ENCODE data around the gene F13B. TPM values are rescaled to one million over a fixed set of nuclear protein-coding genes. Genes with fewer than 3 reads are reported as not detected.
"Not testable (repeated sequence)": the region's sequence is repeated elsewhere in the genome, so short reads cannot be mapped to it uniquely, and the experiment has no call there.

The F13B gene
- total RNA-seq, 1 donor from 2014 or later: not detected

DNA sequence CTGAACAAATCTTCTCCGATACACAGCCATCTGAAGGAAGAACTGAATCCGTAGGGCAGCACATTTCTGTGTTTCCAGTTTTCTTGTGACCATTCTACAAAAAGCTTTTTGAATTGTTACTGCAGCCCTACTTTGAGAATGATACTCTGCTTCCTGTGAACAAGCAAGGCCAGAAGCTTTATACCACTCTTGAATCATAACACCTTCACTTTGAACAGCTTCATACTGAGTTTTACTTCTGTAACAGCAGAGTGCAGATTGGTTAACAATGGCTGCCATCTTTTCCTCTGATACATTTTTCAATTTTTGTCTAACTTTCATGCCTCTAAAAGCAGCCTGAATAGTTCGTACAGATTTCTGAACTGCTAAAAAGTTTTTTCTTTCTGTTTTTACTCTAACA lies 33.6 kb upstream of the F13B start:
- Mint-ChIP-seq H3K27me3 (no peaks in the 10 kb centered on the region), H3K36me3 (ENCODE audit: low read depth) (no peaks in the 10 kb centered on the region), H3K9me3 (no peaks in the 10 kb centered on the region), H3K27ac (no peak overlapping the region), H3K4me1 (no peaks in the 10 kb centered on the region), H3K4me3 (no peak overlapping the region)
- ChIA-PET CTCF (no interaction called here), POLR2A (no interaction called here)
- TF ChIP-seq, protein P1, sequence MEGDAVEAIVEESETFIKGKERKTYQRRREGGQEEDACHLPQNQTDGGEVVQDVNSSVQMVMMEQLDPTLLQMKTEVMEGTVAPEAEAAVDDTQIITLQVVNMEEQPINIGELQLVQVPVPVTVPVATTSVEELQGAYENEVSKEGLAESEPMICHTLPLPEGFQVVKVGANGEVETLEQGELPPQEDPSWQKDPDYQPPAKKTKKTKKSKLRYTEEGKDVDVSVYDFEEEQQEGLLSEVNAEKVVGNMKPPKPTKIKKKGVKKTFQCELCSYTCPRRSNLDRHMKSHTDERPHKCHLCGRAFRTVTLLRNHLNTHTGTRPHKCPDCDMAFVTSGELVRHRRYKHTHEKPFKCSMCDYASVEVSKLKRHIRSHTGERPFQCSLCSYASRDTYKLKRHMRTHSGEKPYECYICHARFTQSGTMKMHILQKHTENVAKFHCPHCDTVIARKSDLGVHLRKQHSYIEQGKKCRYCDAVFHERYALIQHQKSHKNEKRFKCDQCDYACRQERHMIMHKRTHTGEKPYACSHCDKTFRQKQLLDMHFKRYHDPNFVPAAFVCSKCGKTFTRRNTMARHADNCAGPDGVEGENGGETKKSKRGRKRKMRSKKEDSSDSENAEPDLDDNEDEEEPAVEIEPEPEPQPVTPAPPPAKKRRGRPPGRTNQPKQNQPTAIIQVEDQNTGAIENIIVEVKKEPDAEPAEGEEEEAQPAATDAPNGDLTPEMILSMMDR (IDR thresholded peaks at IDR 0.05): no peak
- ATAC-seq (ENCODE audit: low read depth) (no peak), DNase-seq (no peak)
- intact Hi-C loops (cut with micrococcal nuclease): no loop called here

DNA sequence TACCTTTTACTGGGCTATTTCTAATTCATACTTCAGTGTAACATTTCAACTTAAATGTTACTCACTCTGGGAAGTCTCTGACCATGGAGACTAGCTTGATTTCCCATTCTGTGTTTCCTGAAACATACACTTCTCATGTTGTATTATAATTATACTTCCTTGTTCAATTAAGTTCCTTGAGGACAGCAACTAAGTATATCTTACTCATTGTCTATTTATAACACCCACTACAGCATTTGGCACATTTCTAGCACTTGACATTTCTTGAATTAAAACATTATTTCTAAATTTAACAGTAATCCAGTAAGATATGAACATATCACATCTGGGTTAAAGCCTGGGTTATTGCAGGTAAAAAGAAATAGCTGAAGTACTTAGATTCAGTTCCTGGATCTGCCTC lies 32.4 kb upstream of the F13B start:
- Mint-ChIP-seq H3K4me3 (no peak overlapping the region), H3K9me3 (no peaks in the 10 kb centered on the region), H3K27me3 (no peaks in the 10 kb centered on the region), H3K27ac (no peak overlapping the region), H3K36me3 (ENCODE audit: low read depth) (no peaks in the 10 kb centered on the region), H3K4me1 (no peaks in the 10 kb centered on the region)
- DNase-seq: no peak
- ChIA-PET POLR2A (no interaction called here), CTCF (no interaction called here)
- TF ChIP-seq, protein P1 (IDR thresholded peaks at IDR 0.05): no peak
- no peak for ATAC-seq (ENCODE audit: low read depth)
- intact Hi-C loops (cut with micrococcal nuclease): no loop called here

DNA sequence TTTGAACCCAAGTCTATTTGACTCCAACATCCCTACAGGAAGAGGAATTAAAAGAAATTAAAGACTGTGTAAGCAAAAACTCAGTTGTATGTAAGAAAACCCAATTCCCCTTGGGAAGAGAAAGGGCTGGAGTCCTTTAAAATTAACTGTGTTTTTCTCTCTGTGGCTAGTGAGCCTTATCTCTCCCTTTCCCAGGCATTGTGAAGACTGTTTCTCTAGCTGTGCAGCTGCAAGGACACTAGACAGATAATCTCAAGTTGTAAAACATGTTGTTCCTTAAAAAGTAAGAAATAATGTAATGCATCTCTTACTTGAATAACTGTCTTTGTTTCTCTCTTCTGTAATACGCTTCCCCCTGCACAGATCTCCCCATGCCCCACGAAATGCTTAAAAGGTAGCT lies 29.9 kb upstream of the F13B start:
- H3K4me3 Mint-ChIP-seq; DNase-seq; H3K36me3 Mint-ChIP-seq (ENCODE audit: low read depth); CTCF ChIA-PET; ATAC-seq (ENCODE audit: low read depth); H3K27me3 Mint-ChIP-seq; H3K27ac Mint-ChIP-seq; H3K4me1 Mint-ChIP-seq; POLR2A ChIA-PET; H3K9me3 Mint-ChIP-seq; intact Hi-C loops (cut with micrococcal nuclease): not testable (repeated sequence)

DNA sequence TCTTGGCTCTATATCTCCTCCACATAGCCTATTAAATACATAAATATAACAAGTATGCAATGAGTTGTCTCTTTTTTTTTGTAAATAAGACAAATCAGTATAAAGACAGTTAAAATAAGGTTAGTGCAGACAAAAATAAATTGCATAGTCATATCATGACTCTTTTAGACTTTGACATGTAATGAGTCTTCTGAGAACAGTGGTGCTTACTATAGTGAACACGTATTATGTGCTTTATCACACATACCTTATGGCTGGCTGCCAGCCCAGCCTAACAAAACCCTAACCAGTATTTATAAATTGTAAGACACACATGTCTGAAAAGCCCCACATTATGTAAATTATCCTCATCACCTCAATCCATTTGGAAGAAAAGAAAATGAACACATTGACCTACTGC lies 29.1 kb upstream of the F13B start:
- DNase-seq: no peak
- intact Hi-C loops (cut with micrococcal nuclease): no loop called here
- no peak for ATAC-seq (ENCODE audit: low read depth)
- TF ChIP-seq, protein P1 (IDR thresholded peaks at IDR 0.05): no peak
- H3K9me3 Mint-ChIP-seq: no peaks in the 10 kb centered on the region
- no peaks in the 10 kb centered on the region for H3K4me1 Mint-ChIP-seq
- no peak overlapping the region for H3K4me3 Mint-ChIP-seq
- H3K36me3 Mint-ChIP-seq (ENCODE audit: low read depth): no peaks in the 10 kb centered on the region
- ChIA-PET CTCF (no interaction called here), POLR2A (no interaction called here)
- H3K27ac Mint-ChIP-seq: no peak overlapping the region
- no peaks in the 10 kb centered on the region for H3K27me3 Mint-ChIP-seq

DNA sequence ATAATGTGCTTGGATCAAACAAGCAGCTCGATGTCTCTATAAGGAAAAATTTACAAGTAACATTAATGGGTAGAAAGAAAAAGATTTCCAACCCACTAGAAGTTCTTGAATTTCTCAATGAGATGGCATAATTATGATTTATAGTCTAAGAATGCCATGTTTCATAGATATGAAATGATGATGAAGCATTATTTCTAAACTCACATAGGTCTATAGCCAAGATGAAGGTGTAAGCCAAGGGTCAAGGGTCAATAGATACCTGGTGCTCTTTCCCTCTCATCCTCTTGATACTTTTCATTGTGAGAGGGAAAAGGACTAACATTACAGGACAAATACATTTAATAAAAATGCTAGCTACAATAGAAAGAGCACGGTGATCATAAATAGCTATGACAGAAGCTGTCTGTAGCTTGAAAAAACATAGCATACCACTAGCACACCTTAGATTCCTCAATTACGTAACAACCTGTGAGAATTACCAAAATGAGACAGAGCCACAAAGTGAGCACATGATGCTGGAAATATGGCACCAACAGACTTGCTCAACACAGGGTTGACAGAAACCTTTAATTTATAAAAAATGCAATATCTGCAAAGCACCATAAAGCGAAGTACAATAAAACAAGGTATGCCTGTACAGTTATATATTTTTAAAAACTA lies 26.3 kb upstream of the F13B start:
- ATAC-seq (ENCODE audit: low read depth) (no peak), DNase-seq (no peak)
- ChIA-PET POLR2A (no interaction called here), CTCF (no interaction called here)
- no peak overlapping the region for H3K4me3 Mint-ChIP-seq
- no peaks in the 10 kb centered on the region for H3K4me1 Mint-ChIP-seq
- no peaks in the 10 kb centered on the region for H3K36me3 Mint-ChIP-seq (ENCODE audit: low read depth)
- no peaks in the 10 kb centered on the region for H3K27me3 Mint-ChIP-seq
- TF ChIP-seq, protein P1 (IDR thresholded peaks at IDR 0.05): no peak
- intact Hi-C loops (cut with micrococcal nuclease): no loop called here
- no peaks in the 10 kb centered on the region for H3K9me3 Mint-ChIP-seq
- H3K27ac Mint-ChIP-seq: no peak overlapping the region

DNA sequence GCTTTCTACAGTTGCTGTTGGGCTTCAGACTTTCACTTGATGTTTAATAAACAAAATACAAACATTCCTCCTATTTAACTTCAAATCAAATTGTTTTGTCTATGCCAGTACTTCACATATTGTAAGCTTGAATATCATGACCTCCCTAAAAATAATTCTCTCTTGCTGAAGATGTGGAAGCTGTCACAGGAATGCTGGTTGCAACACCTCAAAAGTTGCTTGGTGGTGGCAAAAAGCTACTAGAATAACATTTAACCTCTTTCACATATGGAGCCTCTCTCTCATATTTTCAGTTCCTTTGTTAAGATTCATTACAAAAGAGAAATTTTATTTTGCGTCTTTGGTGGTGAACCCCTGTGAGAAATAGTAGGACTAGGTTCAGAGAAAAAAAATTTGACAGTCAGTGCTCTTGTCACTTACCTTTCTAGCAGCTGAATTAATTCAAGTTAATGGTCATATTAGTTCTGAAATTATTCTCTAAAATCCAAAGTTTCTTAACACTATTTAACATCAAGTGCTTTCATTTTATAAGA lies 25.5 kb upstream of the F13B start:
- Mint-ChIP-seq H3K4me1 (no peaks in the 10 kb centered on the region), H3K27me3 (no peaks in the 10 kb centered on the region), H3K4me3 (no peak overlapping the region), H3K27ac (no peak overlapping the region), H3K9me3 (no peaks in the 10 kb centered on the region), H3K36me3 (ENCODE audit: low read depth) (no peaks in the 10 kb centered on the region)
- ATAC-seq (ENCODE audit: low read depth): no peak
- ChIA-PET CTCF (no interaction called here), POLR2A (no interaction called here)
- no peak for DNase-seq
- TF ChIP-seq, protein P1 (IDR thresholded peaks at IDR 0.05): no peak
- intact Hi-C loops (cut with micrococcal nuclease): no loop called here
